GM19438 (cell line): ENCODE results near the gene GPR37L1.
"Not testable (repeated sequence)": the region's sequence is repeated elsewhere in the genome, so short reads cannot be mapped to it uniquely, and the experiment has no call there.

ENCODE experiments used
- ATAC-seq: cut with Tn5 transposase; IDR thresholded peaks from one replicate; pipeline ENCODE4 v1.9.1; 2021; ENCODE audit warnings: low read depth; ENCODE audit not compliant: unreplicated experiment

Gene GPR37L1

GRCh38 chr1:202107801-202108731, 14.7 kb upstream of the GPR37L1 start:
- ATAC-seq, result no peak

GRCh38 chr1:202110977-202111376, 11.7 kb upstream of the GPR37L1 start:
- ATAC-seq, result no peak

DNA sequence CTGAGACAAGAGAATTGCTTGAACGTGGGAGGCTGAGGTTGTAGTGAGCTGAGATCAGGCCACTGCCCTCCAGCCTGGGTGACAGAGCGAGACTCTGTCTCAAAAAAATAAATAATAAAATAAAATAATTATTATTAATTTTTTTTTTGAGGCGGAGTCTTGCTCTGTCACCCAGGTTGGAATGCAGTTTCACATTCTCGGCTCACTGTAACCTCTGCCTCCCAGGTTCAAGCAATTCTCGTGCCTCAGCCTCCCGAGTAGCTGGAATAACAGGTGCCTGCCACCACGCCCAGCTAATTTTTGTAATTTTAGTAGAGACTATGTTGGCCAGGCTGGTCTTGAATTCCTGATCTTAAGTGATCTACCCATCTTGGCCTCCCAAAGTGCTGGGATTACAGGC, 11.1 kb upstream of the GPR37L1 start:
- not testable (repeated sequence) for ATAC-seq

- no peak for ATAC-seq
These were observed 9.6 kb upstream of the GPR37L1 start for GRCh38 chr1:202112859-202113689.

DNA sequence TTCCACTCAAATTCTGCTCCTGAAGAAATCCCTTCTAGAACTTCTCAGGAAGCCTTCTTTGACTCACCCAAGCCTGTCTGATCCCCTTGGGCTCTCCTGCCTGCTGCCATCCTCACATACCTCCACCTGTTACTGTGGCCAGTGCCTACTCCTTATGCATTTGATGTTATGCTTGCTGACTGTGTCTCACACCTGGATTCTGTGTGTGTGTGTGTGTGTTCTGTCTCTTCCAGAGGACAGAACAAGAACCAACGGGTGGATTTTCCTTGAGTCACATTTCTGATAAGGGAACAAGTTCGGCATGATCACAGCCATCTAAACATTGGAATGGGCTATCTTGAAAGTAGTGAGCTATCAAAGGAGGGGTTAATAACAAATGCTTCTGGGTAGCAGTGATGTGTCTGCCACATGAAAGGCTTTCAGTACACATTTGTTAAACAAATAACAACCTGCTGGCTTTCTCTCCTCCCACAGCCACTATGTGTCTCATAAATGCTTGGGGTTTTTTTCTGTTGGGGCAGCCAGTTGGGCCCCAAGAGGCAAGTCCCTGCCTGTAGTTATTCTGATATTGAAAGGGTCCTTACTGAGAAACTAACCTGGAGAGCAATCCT, 8.9 kb upstream of the GPR37L1 start:
- ATAC-seq, result no peak

GRCh38 chr1:202116287-202116686, 6.4 kb upstream of the GPR37L1 start:
- ATAC-seq, result no peak

DNA sequence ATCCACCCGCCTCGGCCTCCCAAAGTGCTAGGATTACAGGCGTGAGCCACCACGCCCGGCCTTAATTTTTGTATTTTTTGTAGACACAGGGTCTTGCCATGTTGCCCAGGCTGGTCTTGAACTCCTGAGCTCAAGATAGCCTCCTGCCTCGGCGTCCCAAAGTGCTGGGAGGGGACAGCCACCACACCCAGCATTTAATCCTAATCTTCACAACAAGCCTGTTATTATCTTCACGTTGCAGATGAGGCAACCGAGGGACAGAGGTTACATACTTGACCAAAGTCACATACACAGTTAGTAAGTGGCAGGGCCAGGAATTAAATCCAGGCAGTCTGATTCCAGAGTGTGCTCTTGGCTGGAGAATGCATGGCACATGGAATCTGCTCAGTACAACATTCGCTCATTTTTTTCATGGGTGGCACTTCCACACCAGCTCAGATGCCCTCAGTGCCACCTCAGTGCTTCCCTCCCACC, 4.8 kb upstream of the GPR37L1 start:
- ATAC-seq, result no peak

DNA sequence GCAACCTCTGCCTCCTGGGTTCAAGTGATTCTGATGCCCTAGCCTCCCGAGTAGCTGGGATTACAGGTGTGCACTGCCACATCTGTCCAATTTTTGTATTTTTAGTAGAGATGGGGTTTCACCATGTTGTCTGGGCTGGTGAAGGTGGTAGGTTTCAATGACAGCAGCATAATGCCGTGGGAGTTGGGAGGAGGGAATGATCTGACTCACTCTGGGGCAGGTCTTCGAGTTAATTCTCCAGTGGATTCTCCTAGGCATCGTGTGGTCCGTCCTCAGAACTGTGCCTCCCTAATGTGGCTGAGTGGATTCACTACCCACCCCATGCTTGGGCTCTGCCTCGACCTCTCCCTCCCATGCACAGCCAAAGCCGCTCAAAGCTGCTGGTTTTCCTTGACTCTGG, 1.7 kb upstream of the GPR37L1 start:
- no peak for ATAC-seq

- ATAC-seq, result no peak
These were observed 658 bp downstream of the GPR37L1 start for GRCh38 chr1:202123336-202123813.

DNA sequence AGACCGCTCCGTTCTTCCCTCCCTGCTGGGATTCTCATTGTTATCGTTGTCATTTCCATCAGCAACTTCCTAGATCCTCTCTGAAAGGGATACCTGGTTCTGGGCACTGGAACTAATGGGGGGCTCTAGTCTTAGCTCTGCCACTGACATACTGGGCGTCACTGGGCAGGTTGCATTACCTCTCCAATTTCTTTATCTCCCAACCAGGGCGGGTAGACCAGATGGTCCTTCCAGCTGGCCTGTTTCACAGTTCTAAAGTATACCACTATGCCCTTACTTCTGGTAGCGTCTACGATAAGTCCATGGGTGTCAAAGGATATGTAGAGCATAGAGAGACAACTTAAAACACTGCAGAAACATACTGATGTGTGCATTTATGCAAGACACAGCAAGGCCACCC, 1.4 kb downstream of the GPR37L1 start:
- no peak for ATAC-seq

DNA sequence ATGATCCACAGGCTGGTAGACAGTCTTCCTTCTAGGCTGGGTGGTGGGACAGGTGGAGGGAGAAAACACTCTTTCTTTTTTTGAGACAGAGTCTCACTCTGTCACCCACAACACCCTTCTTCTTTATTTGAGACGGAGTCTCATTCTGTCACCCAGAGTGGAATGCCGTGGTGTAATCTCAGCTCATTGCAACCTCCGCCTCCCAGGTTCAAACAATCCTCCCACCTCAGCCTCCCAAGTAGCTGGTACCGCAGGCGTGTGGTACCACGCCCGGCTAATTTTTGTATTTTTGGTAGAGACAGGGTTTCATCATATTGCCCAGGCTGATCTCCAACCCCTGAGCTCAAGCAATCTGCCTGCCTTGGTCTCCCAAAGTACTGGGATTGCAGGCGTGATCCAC, 2.9 kb downstream of the GPR37L1 start:
- ATAC-seq, result no peak

GRCh38 chr1:202126426-202126825, 3.7 kb downstream of the GPR37L1 start:
- ATAC-seq, result no peak

- no peak for ATAC-seq
These were observed 4.3 kb downstream of the GPR37L1 start for GRCh38 chr1:202127061-202127460.

DNA sequence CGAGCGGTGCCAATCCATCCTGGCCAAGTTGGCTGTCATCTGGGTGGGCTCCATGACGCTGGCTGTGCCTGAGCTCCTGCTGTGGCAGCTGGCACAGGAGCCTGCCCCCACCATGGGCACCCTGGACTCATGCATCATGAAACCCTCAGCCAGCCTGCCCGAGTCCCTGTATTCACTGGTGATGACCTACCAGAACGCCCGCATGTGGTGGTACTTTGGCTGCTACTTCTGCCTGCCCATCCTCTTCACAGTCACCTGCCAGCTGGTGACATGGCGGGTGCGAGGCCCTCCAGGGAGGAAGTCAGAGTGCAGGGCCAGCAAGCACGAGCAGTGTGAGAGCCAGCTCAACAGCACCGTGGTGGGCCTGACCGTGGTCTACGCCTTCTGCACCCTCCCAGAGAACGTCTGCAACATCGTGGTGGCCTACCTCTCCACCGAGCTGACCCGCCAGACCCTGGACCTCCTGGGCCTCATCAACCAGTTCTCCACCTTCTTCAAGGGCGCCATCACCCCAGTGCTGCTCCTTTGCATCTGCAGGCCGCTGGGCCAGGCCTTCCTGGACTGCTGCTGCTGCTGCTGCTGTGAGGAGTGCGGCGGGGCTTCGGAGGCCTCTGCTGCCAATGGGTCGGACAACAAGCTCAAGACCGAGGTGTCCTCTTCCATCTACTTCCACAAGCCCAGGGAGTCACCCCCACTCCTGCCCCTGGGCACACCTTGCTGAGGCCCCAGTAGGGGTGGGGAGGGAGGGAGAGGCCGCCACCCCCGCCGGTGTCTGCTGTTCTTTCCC, 5.3 kb downstream of the GPR37L1 start:
- no peak for ATAC-seq

DNA sequence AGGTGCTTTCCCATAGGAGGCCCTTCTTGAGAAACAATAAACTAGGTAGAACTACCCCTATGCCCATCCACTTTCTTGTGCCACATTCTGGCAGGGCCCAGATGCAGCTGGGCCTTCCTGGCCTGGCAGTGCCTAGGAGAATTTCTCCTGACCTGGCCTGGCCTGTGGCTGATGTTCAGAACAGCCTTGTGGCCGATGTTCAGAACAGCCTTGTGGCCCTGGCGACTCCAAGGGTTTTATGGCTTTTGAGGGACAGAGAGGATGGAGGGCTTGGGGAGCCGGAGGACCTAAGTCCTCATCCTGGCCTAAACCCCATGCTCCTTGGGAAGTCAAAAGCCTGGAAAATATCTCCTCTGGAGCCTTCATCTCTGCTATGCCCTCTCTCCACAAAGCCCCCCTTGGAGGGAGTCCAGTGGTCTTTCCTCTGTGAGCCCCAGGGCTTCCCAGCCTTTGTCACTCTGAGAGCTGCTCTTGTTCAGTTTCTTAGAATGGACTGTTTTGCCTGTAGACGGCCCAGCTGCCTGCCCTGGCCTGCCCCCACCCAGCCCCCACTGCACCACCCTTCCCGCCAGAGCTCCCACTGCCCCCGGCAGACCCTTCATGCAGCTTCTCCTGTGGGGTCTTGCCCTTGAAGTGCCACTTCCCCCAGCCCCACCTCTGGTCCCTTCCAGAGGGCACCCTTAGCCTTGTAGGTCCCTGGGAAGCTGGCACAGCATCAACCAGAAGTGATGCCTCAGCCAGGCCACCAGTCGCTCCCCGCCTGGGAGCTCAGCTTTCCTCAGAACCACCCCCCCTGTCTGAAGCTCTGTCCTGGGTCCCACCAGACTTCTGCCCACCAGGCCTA, 7.0 kb downstream of the GPR37L1 start:
- ATAC-seq, result no peak

GRCh38 chr1:202130297-202130721, 7.6 kb downstream of the GPR37L1 start:
- no peak for ATAC-seq

DNA sequence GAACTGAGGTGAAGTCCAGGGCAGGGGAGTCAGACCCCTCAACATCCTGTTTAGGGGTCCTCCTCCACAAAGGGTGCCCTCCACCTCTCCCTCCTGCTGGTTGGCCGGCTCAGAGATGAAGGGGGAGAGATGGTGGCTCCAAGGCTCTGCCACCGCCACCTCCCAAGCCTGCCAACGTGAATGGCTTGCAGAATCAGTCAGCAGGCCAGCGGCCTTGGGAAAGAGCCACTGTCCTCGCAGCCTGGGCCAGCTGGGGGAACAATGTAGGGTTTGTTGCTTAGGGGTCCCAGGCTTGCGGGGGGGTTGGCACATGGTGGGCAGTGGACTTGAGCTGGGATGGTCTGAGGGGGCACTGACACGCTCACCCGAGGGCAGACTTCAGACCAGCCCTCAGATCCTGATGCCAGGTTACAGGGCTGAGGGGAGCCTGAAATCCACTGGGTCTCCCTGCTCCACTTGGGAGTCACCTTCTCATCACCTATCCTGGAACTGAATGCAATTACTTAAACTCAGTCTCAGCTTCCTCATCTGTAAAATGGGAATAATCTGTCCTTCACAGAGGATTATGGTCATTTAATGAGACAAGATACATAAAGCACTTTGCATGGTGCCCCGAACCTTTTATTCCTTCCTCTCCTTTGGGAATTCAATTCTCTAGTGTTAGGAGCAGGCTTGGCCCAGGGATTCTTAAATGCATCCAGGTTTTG, 8.3 kb downstream of the GPR37L1 start:
- no peak for ATAC-seq

DNA sequence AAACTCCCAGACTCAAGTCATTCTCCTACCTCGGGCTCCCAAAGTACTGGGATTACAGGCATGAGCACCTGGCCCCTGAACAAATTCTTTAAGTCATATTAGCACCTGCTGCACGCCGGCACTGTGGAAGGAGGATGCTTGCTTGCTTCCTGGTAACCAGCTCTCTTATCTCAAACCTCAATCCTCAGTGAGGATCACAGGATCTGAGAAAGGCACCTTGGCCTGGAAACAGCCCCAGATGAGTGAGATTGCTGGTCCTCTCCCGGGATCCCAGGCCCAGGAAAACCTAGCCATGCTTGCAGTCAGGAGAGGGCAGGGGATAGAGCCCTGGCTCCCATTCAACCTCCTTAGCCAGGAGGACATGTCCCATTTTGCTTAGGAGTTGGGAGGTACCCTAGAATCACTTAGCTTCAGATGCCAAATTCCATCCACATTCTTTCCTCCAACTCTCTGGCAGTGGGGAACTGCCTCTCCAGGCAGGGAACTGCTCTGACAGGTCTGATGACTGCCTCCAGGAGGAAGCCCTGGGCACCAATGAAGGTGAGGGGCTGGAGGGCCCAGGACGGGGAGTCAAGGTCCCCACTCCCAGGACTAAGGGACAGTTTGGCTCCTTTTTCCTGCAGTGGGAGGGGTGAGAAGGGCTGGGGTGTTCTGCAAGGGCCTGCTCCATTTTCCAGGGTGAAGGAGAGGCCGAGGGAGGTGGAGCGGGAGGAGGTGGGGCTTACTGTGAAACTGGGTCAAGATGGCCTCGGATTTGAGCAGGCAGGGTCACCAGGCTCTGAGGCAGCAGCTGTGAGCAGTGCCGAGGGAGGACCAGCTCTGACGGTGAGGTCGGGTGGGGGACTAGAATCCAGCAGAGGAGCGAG, 9.5 kb downstream of the GPR37L1 start:
- no peak for ATAC-seq
